ENCODE data around the gene UNG.

The UNG gene

DNA sequence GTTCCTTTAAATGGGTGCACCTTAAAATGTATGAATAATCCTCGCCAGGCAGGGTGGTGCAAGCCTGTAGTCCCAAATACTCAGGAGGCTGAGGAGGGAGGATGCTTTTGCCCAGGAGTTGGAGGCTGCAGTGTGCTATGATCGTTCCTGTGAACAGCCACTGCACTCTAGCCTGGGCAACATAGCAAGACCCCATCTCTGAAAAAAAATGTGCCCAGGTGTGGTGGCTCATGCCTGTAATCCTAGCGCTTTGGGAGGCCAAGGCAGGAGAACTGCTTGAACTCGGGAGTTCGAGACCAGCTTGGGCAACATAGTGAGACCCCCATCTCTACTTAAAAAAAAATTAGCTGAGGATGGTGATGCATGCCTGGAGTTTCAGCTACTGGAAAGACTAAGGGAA is 58.6 kb downstream of the UNG start:
- no peak for DNase-seq (ENCODE audit: low read depth)

DNA sequence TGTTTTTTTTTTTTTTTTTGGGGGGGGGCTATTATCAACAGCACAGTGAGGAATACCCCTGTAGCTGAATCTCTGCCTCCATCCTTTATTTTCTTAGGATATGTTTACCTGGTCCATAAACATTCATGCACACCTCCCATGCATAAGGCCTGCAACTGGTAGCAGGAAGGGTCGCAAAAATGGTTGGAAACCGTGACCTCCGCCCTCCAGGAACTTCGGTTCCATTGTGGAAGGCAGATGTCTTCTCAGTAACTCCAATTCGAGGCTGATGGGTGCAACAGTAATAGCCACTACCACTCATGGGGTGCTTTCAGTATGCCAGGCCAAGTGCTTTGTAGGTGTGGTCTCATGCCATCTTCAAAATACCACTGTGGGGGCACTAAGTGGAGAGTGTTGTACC is 59.2 kb downstream of the UNG start:
- DNase-seq (ENCODE audit: low read depth), result no peak

DNA sequence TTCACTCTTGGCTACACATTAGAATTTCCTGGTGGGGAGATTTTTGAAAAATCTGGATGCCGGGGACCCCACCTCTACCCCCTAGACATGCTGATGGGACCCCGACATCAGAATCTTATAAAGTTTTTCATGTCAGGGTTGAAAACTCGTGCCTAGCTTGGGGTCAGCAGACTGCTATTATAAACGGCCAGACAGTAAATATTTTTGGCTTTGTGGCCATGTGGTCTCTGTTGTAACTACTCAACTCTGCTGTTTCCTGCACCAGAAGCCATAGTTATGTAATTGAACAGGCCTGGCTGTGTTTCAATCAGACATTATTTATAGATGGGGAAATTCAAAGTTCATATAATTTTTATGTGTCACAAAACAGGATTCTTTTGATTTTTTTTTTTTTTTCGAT is 60.6 kb downstream of the UNG start:
- no peak for DNase-seq (ENCODE audit: low read depth)

DNA sequence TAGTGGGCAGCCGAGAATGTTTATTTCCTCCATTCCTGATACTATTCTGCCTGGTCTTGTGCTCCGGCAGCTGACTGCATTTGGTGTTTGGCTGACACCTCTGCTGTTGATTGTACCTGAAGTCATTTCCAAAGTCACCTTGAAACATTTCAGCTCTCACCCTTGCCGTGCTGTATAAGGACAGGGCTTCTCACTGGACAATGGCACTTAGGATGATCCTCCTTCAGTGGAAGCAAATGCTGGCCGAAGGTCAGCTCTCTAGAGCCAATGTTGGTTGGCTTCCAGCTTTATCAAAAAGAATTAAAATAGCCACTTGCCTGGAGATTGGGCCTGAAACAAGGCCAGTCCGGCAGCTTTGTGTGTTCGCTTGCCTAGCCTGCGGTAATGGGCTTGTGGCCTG is 63.0 kb downstream of the UNG start:
- no peak for DNase-seq (ENCODE audit: low read depth)

All from activated T-cell treated with anti-CD3 and anti-CD28 coated beads for 1 hour (primary cell).